ENCODE data around the gene SFMBT2.

- TF ChIP-seq POLR2A (IDR thresholded peaks at IDR 0.05; ENCODE audit: low read length) (no peak), CTCF (IDR thresholded peaks at IDR 0.05) (no peak), SMC3 (IDR thresholded peaks at IDR 0.05) (no peak), EP300 (IDR thresholded peaks at IDR 0.05) (no peak), JUN (IDR thresholded peaks at IDR 0.05) (no peak), ELK1 (IDR thresholded peaks at IDR 0.05; ENCODE audit: low read depth, low read length) (no peak)
Measured at GRCh38 chr10:7310076-7310475, 100.8 kb downstream of the SFMBT2 start.
